HepG2 (cell line): ENCODE measurements around the gene TLR2. TPM values are rescaled to one million over a fixed set of nuclear protein-coding genes. Genes with fewer than 3 reads are reported as not detected.

Experiments used
- ATAC-seq: fragments of 200-7000 bp; cut with Tn5 transposase; 3 replicates; pipeline ENCODE4 v1.9.1; 2020; ENCODE audit warnings: mild to moderate bottlenecking, moderate library complexity
- BruUV-seq: library from RNA; stranded (reverse); fragments of 400-500 nt; replicated peaks from 2 replicates; lab custom pipeline; 2021; lab: Mats Ljungman, UMichigan
- CTCF ChIA-PET: fragments of 300-600 bp; formaldehyde crosslinking; extraction: SDS; loops from one replicate; lab custom pipeline; 2021; ENCODE audit warnings: low total read pairs, inconsistent platforms, low intra/inter-chr PET ratio; lab: Yijun Ruan, JAX
- POLR2A ChIA-PET: fragments of 350-600 bp; sonication (Branson Sonifier 250); formaldehyde crosslinking; loops from one replicate; lab custom pipeline; 2020; ENCODE audit warnings: antibody characterized with exemption, inconsistent platforms; lab: Yijun Ruan, JAX
- DNase-seq: peaks from one replicate; pipeline ENCODE4 v3.0.0-alpha.2; 2015; ENCODE audit warnings: low spot score
- FAIRE-seq: peaks from 3 replicates; lab custom pipeline; 2011; peaks lifted over from hg19 to GRCh38; lab: Jason Lieb, UNC
- H2AFZ ChIP-seq: one replicate; pipeline ENCODE4 v1.6.1; 2011; ENCODE audit warnings: low read length, inconsistent platforms
- H3K27ac ChIP-seq: fragments of 300-600 bp; 3 replicates; pipeline ENCODE4 v1.8.0; 2011; ENCODE audit warnings: mixed run types, mild to moderate bottlenecking, mixed read lengths, low read length, inconsistent platforms; ENCODE audit not compliant: insufficient read depth; ENCODE audit errors: extremely low read length
- H3K27me3 ChIP-seq, 2 experiments: fragments of 200-600 bp in 1 of 2; 2 replicates in 1 of 2; 3 replicates in 1 of 2; pipeline versions ENCODE4 v1.6.0 to v1.8.0; 2011; ENCODE audit warnings: low read length in 2 of 2, mild to moderate bottlenecking in 2 of 2, moderate library complexity in 2 of 2, inconsistent platforms in 1 of 2; ENCODE audit not compliant: insufficient read depth in 2 of 2, control insufficient read depth in 1 of 2
- H3K36me3 ChIP-seq, 2 experiments: fragments of 200-600 bp in 1 of 2; replicated peaks in 1 of 2; 2 replicates in 1 of 2; 3 replicates in 1 of 2; pipeline versions ENCODE4 v1.5.1 to v1.8.0; 2011; ENCODE audit warnings: low read length in 2 of 2, inconsistent platforms in 1 of 2; ENCODE audit not compliant: insufficient read depth in 2 of 2, control insufficient read depth in 1 of 2
- H3K4me1 ChIP-seq: 2 replicates; pipeline ENCODE4 v1.5.1; 2012; ENCODE audit warnings: low read length, inconsistent platforms; ENCODE audit not compliant: insufficient read depth
- H3K4me2 ChIP-seq: 2 replicates; pipeline ENCODE4 v1.6.0; 2011; ENCODE audit warnings: low read depth, low read length, inconsistent platforms
- H3K4me3 ChIP-seq, 3 experiments: fragments of 200-600 bp in 1 of 3; sonication (generic), shearing (Covaris generic) in 1 of 3; replicated peaks in 1 of 3; 2 replicates each; pipeline ENCODE4 v1.5.1; 2011 to 2016; ENCODE audit warnings: low read length in 3 of 3, inconsistent platforms in 2 of 3, low read depth in 2 of 3, mild to moderate bottlenecking in 2 of 3, control low read depth in 1 of 3, mixed read lengths in 1 of 3; ENCODE audit not compliant: insufficient read depth in 1 of 3
- H3K79me2 ChIP-seq: one replicate; pipeline ENCODE4 v1.6.1; 2011; ENCODE audit warnings: low read length, inconsistent platforms; ENCODE audit not compliant: insufficient read depth
- H3K9ac ChIP-seq: 2 replicates; pipeline ENCODE4 v1.6.0; 2011; ENCODE audit warnings: mild to moderate bottlenecking, low read depth, low read length, inconsistent platforms; ENCODE audit not compliant: insufficient read depth
- H3K9me3 ChIP-seq: 2 replicates; pipeline ENCODE4 v1.5.1; 2012; ENCODE audit warnings: mild to moderate bottlenecking, low read length
- H4K20me1 ChIP-seq: 2 replicates; pipeline ENCODE4 v1.6.0; 2011; ENCODE audit warnings: inconsistent platforms, mild to moderate bottlenecking, low read length, moderate library complexity; ENCODE audit not compliant: insufficient read depth
- ARNT2 ChIP-seq: sonication (generic); formaldehyde crosslinking; IDR thresholded peaks from 2 replicates; pipeline ENCODE4 v1.8.0; 2022; ENCODE audit warnings: mild to moderate bottlenecking, low read depth, missing genetic modification reagents, moderate library complexity
- ATAD3A ChIP-seq: sonication (generic); formaldehyde crosslinking; IDR thresholded peaks from 2 replicates; pipeline ENCODE4 v1.4.0; 2020; ENCODE audit warnings: missing genetic modification reagents
- ATF4 ChIP-seq, 2 experiments: fragments of 450-650 bp in 1 of 2; sonication (generic) in 1 of 2; formaldehyde crosslinking; IDR thresholded peaks; 2 replicates each; pipeline versions ENCODE4 v1.5.0 to v1.8.0; 2020 to 2022; ENCODE audit warnings: mild to moderate bottlenecking in 1 of 2, missing genetic modification reagents in 1 of 2
- ATRX ChIP-seq: sonication (generic); formaldehyde crosslinking; IDR thresholded peaks from 2 replicates; pipeline ENCODE4 v1.4.0; 2020; ENCODE audit warnings: missing genetic modification reagents, borderline replicate concordance
- CEBPB ChIP-seq: IDR thresholded peaks from 2 replicates; pipeline ENCODE4 v1.6.1; 2011; ENCODE audit warnings: low read depth, low read length, improper control_type of control experiment, borderline replicate concordance
- E2F2 ChIP-seq: sonication (generic); formaldehyde crosslinking; IDR thresholded peaks from 2 replicates; pipeline ENCODE4 v1.4.0; 2020; ENCODE audit warnings: missing genetic modification reagents, borderline replicate concordance
- HHEX ChIP-seq: IDR thresholded peaks from 2 replicates; pipeline ENCODE4 v1.6.1; 2016; ENCODE audit warnings: control low read depth
- KDM2A ChIP-seq: sonication (generic); formaldehyde crosslinking; IDR thresholded peaks from 2 replicates; pipeline ENCODE4 v1.4.0; 2020; ENCODE audit warnings: low read depth, missing genetic modification reagents, borderline replicate concordance
- NCOA2 ChIP-seq: sonication (generic); formaldehyde crosslinking; IDR thresholded peaks from 2 replicates; pipeline ENCODE4 v1.8.0; 2022; ENCODE audit warnings: inconsistent platforms
- NFKBIZ ChIP-seq: IDR thresholded peaks from 2 replicates; pipeline ENCODE4 v1.6.1; 2018; ENCODE audit warnings: missing genetic modification reagents, missing compliant biosample characterization
- POLR2AphosphoS2 ChIP-seq: IDR thresholded peaks from 2 replicates; pipeline ENCODE4 v1.6.1; 2011; ENCODE audit warnings: low read depth, low read length, improper control_type of control experiment
- TOE1 ChIP-seq: sonication (generic); formaldehyde crosslinking; IDR thresholded peaks from 2 replicates; pipeline ENCODE4 v1.4.0; 2020; ENCODE audit warnings: mild to moderate bottlenecking, missing genetic modification reagents
- ZNF329 ChIP-seq: sonication (generic); formaldehyde crosslinking; IDR thresholded peaks from 2 replicates; pipeline ENCODE4 v1.9.0; 2021; ENCODE audit warnings: low read depth, mild to moderate bottlenecking, missing genetic modification reagents
- ZNF557 ChIP-seq: sonication (generic); formaldehyde crosslinking; IDR thresholded peaks from 2 replicates; pipeline ENCODE4 v1.4.0; 2020; ENCODE audit warnings: missing genetic modification reagents
- ZNF720 ChIP-seq: sonication (generic); formaldehyde crosslinking; IDR thresholded peaks from 2 replicates; pipeline ENCODE4 v1.4.0; 2020; ENCODE audit warnings: missing genetic modification reagents
- ZNF816 ChIP-seq: sonication (generic); formaldehyde crosslinking; IDR thresholded peaks from 2 replicates; pipeline ENCODE4 v1.8.0; 2022; ENCODE audit warnings: missing genetic modification reagents, mild to moderate bottlenecking, borderline replicate concordance
- ZNF878 ChIP-seq: sonication (generic); formaldehyde crosslinking; IDR thresholded peaks from 2 replicates; pipeline ENCODE4 v1.8.1; 2023; ENCODE audit warnings: mild to moderate bottlenecking, missing genetic modification reagents, moderate library complexity
- ZSCAN20 ChIP-seq: sonication (generic); formaldehyde crosslinking; IDR thresholded peaks from 2 replicates; pipeline ENCODE4 v1.4.0; 2020; ENCODE audit warnings: missing genetic modification reagents, mild to moderate bottlenecking, borderline replicate concordance
- ZSCAN30 ChIP-seq: sonication (generic); formaldehyde crosslinking; IDR thresholded peaks from 2 replicates; pipeline ENCODE4 v1.5.0; 2020; ENCODE audit warnings: mild to moderate bottlenecking, missing genetic modification reagents
- WGBS: methylation state at CpG from one replicate; pipeline ENCODE4 v1.1.6; 2017; ENCODE audit warnings: low lambda C conversion rate; 5-methylcytosine and 5-hydroxymethylcytosine counted together
- in situ Hi-C: cut with HindIII; loops from 2 replicates; pipeline ENCODE4 v1.10.0; 2017; ENCODE audit warnings: low pct_unique_long_range_greater_than_20kb; ENCODE audit not compliant: extremely low pct_ligation_motif_present
- intact Hi-C: fragments of 100-400 bp; cut with micrococcal nuclease; formaldehyde crosslinking; loops from one replicate; pipeline ENCODE4 v1.10.0; 2022; ENCODE audit not compliant: unreplicated experiment
- polyA plus RNA-seq, 8 experiments: library from polyadenylated mRNA; depleted of rRNA in 3 of 8; stranded (reverse) in 7 of 8; unstranded in 1 of 8; fragments of >200 nt; fragmentation: Illumina TruSeq in 4 of 8; extraction: Trizol in 4 of 8; gene quantifications; 2 replicates each; pipeline versions ENCODE4 v1.2.1 to v1.2.3, GENCODE V29; 2011 to 2016; ENCODE audit warnings: low read depth in 4 of 8, missing spikeins in 1 of 8, mixed read lengths in 1 of 8; ENCODE audit not compliant: insufficient read depth in 1 of 8
- total RNA-seq, 5 experiments: library from RNA; depleted of rRNA; stranded (reverse); fragments of >200 nt; fragmentation: Illumina TruSeq; extraction: Trizol; gene quantifications; 2 replicates each; pipeline ENCODE4 v1.2.3, GENCODE V29; 2016; ENCODE audit warnings: low read depth in 1 of 5

TLR2 gene
- total and polyA plus RNA-seq, 2 of the 13 experiments (the other 11 are each of a cell fraction or from before 2014, with no cell fraction given) = 0.63 to 0.73 TPM

- no peak for TF ChIP-seq TOE1 (CRISPR knock-in tag)
Observed at GRCh38 chr4:153639833-153640802, 44.0 kb upstream of the TLR2 start (continued).

GRCh38 chr4:153641532-153641931 lies 42.5 kb upstream of the TLR2 start:
- Histone ChIP-seq H3K27me3 (no peaks in the 10 kb centered on the region; a peak in 1 of 5 replicates), H4K20me1 (no peaks in the 10 kb centered on the region), H3K9ac (no peak overlapping the region), H3K4me3 (no peak overlapping the region), H2AFZ (no peak overlapping the region), H3K36me3 (no peaks in the 10 kb centered on the region), H3K9me3 (peaks cover 5% of the 10 kb centered on the region), H3K79me2 (no peaks in the 10 kb centered on the region), H3K4me2 (no peak overlapping the region), H3K27ac (no peak overlapping the region), H3K4me1 (peaks cover 22% of the 10 kb centered on the region)
- TF ChIP-seq ZNF557 (CRISPR knock-in tag) (no peak), KDM2A (no peak), POLR2AphosphoS2 (no peak), ZNF816 (CRISPR knock-in tag) (no peak), ZSCAN20 (no peak), HHEX (no peak), ARNT2 (CRISPR knock-in tag) (no peak), ATRX (CRISPR knock-in tag) (no peak), NCOA2 (CRISPR knock-in tag) (no peak), ZNF720 (CRISPR knock-in tag) (no peak), ATF4 (CRISPR knock-in tag; IDR thresholded peaks at IDR 0.05) (no peak), ZNF878 (CRISPR knock-in tag) (no peak), ZSCAN30 (CRISPR knock-in tag) (no peak), ATAD3A (no peak), E2F2 (CRISPR knock-in tag) (no peak), CEBPB (no peak), ZNF329 (CRISPR knock-in tag) (no peak), NFKBIZ (CRISPR knock-in tag) (no peak)
- no peak for FAIRE-seq
- no TSS peak for BruUV-seq
- POLR2A ChIA-PET = no interaction called here
- no peak for ATAC-seq
- 69% methylated on average over 7 of the region's 7 CpGs for WGBS
- intact Hi-C loops (loop anchor here (5.0 to 10.0 kb wide), 3 partner anchors 207 to 499 kb away; no protein-coding TSS in a partner anchor), in situ Hi-C loops (no loop called here)
- DNase-seq = no peak
- CTCF ChIA-PET = no interaction called here
